GM21825 (cell line): ENCODE results near the gene FOXP3.

Experiments
- ATAC-seq: cut with Tn5 transposase; IDR thresholded peaks from one replicate; pipeline ENCODE4 v1.9.1; 2021; ENCODE audit warnings: mild to moderate bottlenecking, moderate library complexity; ENCODE audit not compliant: unreplicated experiment

Gene FOXP3

DNA sequence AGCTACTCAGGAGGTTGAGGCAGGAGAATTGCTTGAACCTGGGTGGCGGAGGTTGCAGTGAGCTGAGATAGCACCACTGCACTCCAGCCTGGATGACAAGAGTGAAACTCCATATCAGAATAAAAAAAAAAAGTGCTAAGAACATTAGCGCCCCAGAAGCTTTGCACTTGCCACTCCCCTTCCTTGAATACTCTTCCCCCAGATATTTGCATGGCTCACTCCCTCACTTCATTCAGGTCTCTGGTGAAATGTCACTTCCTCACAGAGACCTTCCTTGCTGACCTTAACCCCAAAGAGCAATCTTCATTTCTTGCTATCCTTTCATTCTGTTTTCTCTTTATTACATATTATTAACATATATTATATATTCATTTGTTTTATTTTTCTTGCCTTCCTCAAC, 42.6 kb downstream of the FOXP3 start:
- ATAC-seq: no peak

DNA sequence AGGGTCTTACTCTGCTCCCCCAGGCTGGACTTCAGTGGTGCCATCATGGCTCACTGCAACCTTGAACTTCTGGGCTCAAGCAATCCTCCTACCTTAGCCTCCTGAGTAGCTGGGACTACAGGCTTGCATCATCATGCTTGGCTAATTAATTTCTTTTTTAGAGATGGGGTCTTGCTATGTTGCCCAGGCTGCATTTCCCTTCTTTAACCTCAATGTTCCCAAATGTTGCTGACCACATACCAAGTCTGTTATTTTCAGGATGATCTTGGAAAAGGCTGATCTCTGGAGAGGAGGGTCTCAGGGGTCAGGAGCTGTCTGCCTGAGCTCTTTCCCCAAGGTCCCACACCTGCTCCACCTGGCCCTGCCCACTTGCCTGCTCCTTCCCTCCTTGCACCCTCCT, 44.4 kb downstream of the FOXP3 start:
- ATAC-seq: no peak

DNA sequence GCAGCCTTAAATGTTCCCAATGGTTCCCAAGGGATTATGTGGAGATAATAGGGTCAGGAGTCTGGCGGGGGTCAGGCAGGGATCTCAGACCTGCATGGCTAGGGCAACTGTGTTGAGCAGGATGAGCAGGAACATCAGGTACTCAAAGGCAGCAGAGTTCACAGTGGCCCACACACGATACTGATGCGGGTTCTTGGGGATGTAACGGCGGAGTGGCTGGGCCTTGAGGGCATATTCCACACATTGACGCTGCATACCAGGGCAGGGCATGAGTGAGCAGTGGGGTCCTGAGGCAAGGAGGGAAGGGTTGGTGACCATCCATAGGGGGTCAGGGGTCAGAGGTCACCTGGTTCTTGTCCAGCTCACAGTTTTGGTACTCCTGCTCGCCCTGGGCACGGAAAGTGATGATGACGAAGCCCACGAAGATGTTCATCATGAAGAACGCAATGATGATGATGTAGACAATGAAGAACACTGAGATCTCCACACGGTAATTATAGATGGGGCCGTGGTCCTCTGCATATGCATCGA, 49.4 kb downstream of the FOXP3 start:
- no peak for ATAC-seq

DNA sequence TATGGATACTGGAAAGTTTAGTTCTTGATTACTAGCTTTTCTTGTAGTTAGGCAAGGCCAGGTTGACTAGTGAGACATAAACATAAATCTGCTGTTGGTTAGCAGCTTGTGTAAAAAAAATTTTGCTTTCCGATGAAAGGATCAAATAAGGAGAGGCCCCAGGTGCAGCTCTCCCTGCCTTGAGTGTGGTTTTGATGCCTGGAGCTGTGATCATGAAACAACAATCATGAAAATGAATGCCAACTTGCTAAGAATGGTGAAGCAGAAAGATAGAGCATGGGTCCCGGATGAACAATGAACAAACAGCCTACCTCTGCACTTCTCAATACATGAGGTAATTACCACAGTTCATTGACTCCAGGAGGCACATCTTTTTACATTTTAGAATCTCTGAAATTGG, 50.1 kb downstream of the FOXP3 start:
- no peak for ATAC-seq

DNA sequence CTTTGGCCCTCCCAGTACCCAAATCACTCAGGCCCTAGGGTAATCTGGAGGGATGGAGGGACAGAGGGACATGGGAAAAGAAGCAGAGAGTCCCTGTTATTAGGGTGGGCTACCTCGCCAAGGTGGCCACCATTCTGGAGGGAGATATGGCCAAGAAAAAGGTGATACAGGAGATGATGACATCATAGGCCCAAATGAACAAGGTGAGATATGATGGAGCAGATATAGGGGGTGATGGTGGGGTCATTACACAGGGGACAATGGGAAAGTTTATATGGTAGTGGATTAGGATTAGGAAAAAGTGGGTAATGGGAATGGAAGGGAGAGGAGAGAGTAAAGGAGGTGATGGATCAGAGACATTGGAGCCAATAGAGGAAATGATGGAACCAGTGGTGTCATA, 51.6 kb downstream of the FOXP3 start:
- no peak for ATAC-seq

DNA sequence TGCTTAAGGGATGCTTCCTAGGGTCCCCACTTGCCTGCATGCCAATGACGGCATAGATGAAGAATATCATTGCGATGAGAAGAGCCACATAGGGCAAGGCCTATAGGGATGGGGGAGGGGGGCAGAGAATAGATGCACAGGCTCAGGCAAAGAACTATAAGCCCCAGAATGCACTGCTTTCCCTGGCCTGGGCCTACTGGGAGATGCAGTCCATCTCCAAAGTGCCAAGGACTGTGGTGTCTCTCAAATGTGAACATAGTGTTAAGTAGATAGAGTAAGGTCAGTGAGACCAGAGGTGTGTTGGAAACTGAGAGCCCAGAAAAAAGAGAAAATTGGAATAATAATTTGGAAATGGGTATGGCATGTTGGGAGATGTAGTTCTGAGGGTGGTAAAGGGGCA, 52.3 kb downstream of the FOXP3 start:
- no peak for ATAC-seq

DNA sequence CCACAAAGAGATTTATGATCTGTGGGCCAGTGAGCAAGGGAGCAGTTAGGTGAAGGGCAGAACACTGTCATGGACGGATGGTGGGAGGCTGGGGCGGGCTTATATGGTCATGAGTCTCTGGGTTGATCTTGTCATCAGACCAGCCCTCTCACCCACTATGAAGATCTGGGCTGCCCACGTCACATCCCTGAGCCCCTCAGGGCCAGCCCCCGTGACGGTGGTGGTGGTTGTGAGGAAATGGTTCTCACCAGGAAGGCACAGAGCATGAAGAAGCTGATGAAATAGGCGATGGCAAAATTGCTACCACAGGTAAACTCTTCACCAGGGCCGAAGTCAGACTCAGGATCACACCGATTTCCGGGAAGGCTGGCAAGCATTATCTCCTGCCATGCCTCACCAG, 53.4 kb downstream of the FOXP3 start:
- no peak for ATAC-seq

DNA sequence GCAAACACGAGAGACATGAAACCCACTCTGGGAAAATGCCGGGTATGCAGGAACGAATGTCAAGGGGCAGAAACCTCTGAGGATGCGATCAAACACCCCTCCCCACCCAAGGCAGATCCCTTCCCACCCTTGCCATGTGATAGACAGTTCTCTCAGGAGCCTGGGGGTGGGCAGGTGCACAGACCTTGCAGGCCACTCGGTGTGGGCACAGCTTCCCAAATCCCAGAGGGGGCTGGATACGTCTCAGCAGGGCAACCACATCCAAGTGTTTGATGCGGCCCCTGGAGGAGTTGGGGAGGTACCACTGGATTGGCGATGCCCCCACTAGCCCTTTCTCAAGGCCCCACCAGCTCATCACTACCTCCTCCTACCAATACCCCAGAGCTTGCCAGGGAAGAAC, 54.1 kb downstream of the FOXP3 start:
- ATAC-seq: no peak

DNA sequence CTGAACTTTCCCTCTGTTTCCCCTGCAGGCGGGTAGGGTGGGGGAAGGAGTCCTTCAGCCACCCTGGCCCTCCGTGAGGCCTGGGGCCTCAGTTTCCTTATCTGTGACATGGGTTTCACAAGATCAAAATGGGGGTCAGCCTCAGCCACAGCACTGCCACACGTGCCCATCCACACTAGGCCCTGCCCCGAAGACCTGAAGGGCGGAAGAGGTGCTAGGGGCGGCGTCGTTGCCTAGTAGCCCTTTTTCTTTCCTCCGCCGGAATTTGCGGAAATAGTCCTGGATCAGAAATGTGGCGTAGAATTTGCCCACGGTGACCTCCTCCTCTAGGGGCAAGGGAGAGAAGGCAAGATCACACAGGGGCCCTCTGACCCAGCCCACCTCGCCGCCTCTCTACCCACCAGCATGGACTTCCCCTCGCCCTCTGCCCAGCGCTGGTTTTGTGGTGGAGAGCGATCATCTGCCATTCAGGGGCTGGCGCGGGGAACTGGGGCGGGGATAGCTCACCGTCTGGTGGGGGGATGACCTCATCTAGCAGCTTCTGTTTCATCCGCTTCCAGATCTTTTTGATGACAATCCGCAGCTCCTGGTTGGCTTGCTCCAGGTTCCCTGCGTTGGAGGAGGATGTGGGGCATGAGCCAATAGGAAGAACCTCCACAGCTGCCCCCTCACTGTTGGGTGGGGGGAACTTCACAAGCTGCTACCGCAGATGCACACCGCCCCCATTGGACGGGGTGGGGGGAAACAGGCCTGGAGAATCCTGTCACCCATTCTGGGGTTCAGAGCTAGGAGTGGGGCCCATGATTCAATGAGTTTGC, 54.9 kb downstream of the FOXP3 start:
- no peak for ATAC-seq

DNA sequence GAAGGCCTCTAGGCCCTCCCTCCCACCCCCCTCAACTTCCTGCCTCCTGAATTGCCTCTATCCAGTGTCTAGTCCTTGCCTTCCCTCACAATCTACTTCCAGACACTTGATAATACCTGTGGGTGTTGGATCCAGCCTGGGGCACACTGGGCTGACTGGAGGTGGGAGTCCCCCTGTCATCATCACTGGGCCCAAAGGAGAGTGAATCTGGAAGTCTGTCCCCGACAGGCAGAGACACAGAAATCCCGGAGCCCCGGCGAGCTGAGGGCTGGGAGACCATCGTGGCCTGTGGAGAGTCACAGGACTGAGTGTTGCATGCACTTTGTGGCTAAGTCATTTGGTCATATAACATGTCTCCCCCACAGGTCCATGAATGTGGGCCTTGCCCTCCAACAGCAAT, 56.1 kb downstream of the FOXP3 start:
- ATAC-seq: no peak

DNA sequence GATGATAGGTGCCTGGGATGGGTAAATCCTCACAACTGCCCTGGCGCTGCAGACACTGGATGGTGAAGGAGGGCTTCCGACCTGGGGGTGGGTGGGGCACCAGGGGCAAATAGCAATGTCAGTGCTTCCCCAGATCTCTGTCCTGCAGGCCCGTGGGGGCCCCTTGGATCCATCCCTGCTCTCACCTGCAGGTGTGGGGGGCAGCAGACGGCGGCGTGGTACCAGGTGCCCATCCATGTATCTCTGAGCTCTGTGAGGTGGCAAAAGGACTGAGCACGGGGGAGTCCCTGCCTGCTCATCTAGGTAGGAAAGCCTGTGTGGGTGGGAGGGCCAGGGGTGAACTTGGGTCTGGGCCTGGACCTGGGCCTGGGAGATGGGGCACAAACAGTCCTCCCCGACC, 58.0 kb downstream of the FOXP3 start:
- no peak for ATAC-seq

DNA sequence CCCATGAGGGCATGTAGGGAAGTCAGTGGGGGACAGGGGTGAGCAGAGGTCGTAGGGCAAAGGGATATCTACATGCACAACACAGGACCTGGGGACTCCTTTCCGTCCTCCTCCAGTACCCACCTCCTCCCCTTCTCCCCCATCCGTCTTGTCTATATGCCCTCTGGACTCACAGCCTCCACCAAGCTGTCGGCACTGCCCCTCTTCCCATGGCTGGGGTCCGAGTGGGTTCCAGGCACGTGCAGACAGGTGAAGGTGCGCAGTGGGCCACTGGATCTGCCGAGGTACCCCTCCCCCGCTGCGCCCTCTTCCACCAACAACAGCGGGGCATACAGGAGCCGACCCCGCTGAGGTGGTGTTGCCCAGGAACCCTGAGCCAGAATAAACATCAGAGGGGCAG, 59.1 kb downstream of the FOXP3 start:
- no peak for ATAC-seq

DNA sequence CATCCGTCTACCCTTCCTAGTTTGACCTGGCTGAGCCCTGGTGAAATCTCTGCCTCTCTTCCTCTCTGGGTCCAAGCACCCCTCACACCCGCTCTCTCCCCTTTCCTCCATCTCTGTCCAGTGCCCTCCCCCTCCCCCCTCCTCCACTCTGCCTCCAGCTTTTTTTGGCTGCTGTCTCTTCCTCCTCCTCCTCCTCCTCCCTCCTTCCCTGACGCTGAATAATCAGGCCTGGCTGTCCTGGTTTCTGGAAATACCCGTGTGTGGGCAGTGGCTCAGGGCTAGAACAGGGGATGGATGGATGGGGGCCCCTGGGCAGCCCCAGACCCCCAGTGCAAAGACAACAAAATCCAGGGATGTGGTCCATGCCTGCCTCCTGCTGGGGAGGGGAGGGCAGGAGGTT, 59.8 kb downstream of the FOXP3 start:
- no peak for ATAC-seq

DNA sequence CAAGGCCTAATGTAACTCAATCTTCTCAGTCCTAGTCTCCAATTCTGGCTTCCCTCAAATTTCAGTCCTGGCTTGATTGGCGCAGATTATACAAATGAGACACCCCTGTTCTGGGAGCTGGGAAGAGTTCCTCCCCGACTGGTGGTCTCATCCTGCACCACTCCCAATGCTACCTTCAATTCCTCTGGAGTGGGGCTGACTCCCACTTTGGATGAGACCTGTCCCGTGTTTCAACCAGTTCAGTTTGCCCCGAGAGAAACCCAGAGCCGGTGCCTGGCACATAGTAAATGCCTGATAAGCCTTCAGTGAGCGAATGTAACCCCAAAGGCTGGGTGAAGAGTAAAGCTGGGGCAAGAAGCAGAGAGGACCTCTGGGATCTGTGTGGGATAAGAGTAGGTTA, 60.5 kb downstream of the FOXP3 start:
- ATAC-seq: no peak

DNA sequence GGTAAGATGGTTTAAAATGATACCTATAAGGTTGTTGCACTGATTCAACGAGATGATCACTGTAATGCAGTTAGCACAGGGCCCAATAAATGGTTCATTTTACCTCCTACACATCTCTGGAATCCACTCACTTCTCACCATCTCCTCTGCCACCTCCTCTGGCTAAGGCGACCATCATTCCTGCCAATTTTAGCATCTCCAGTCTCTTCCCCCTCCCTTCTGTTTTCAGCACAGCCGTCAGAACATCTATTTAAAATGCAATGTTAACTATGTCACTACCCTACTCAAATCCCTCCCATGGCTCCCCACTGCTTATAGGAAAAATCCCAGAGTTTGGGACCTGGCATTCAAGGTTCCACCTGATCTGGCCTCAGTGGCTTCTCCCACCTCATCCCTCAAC, 61.0 kb downstream of the FOXP3 start:
- no peak for ATAC-seq

DNA sequence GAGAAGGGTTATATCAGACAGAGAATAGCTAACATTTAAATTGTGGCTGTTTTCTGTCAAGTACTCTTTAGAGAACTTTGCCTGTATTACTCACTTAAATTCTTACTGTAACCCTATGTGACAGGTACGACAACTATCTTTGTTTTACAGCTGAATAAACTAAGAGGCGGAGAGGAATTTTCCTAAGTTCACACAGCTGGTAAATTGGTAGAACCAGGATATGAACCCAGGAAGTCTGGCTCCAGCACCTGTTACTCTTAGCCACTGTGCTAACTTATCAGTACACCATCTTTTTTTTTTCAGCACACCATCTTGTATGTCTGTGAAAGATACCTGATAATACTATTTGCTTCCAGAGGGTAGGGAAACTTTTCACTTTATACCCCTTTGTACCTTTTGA, 62.5 kb downstream of the FOXP3 start:
- ATAC-seq: no peak
